A673 (cell line): ENCODE data around the gene DHRS3. TPM values are rescaled to one million over a fixed set of nuclear protein-coding genes. Genes with fewer than 3 reads are reported as not detected.

ENCODE experiments used
- BruUV-seq: library from RNA; stranded (reverse); fragments of 400-500 nt; replicated peaks from 2 replicates; lab custom pipeline; 2021; lab: Mats Ljungman, UMichigan
- CTCF ChIA-PET: fragments of 300-600 bp; sonication (Branson Sonifier 250); formaldehyde crosslinking; loops from one replicate; lab custom pipeline; 2022; ENCODE audit warnings: antibody characterized with exemption; lab: Charles Lee
- POLR2A ChIA-PET: fragments of 300-600 bp; sonication (Branson Sonifier 250); formaldehyde crosslinking; loops from one replicate; lab custom pipeline; 2022; ENCODE audit warnings: antibody characterized with exemption; ENCODE audit not compliant: low non-redundant PET; lab: Charles Lee
- DNase-seq: peaks from one replicate; pipeline ENCODE4 v3.0.0-alpha.2; 2015; ENCODE audit warnings: low spot score
- H3K27ac ChIP-seq: fragments of 200-600 bp; sonication (generic); 2 replicates; pipeline ENCODE4 v1.5.1; 2016; ENCODE audit warnings: mixed run types, low read depth, mild to moderate bottlenecking, mixed read lengths, antibody characterized with exemption, low read length; ENCODE audit not compliant: poor library complexity, severe bottlenecking
- H3K27me3 ChIP-seq: fragments of 200-600 bp; sonication (generic); replicated peaks from 2 replicates; pipeline ENCODE4 v1.6.1; 2017; ENCODE audit warnings: mixed run types, low read depth, mild to moderate bottlenecking, mixed read lengths, antibody characterized with exemption, low read length; ENCODE audit not compliant: insufficient read depth, poor library complexity
- H3K36me3 ChIP-seq: fragments of 200-600 bp; sonication (generic); 2 replicates; pipeline ENCODE4 v1.6.1; 2016; ENCODE audit warnings: mixed run types, mild to moderate bottlenecking, mixed read lengths, antibody characterized with exemption, low read length; ENCODE audit not compliant: insufficient read depth, poor library complexity, severe bottlenecking
- H3K4me1 ChIP-seq: fragments of 200-600 bp; sonication (generic); 2 replicates; pipeline ENCODE4 v1.6.1; 2017; ENCODE audit warnings: mixed run types, mild to moderate bottlenecking, mixed read lengths, antibody characterized with exemption, low read length; ENCODE audit not compliant: insufficient read depth, poor library complexity, severe bottlenecking
- H3K4me3 ChIP-seq: fragments of 200-600 bp; sonication (generic); 2 replicates; pipeline ENCODE4 v1.5.1; 2016; ENCODE audit warnings: low read depth, mixed run types, mild to moderate bottlenecking, mixed read lengths, low read length; ENCODE audit not compliant: poor library complexity, severe bottlenecking
- H3K9me3 ChIP-seq: fragments of 200-600 bp; sonication (generic); 2 replicates; pipeline ENCODE4 v1.6.1; 2016; ENCODE audit warnings: mixed run types, low read depth, mild to moderate bottlenecking, mixed read lengths, antibody characterized with exemption, low read length; ENCODE audit not compliant: poor library complexity, severe bottlenecking
- CTCF ChIP-seq: fragments of 300-800, 200-600 bp; sonication (generic); conservative IDR thresholded peaks from 2 replicates; pipeline ENCODE4 v1.5.1; 2017; ENCODE audit warnings: low read depth, mild to moderate bottlenecking, antibody characterized with exemption, low read length, moderate library complexity, mixed read lengths
- EZH2 ChIP-seq: fragments of 200-600 bp; sonication (generic); IDR thresholded peaks from 2 replicates; pipeline ENCODE4 v1.6.1; 2017; ENCODE audit warnings: borderline replicate concordance, low read depth, mild to moderate bottlenecking, mixed read lengths, antibody characterized with exemption, low read length; ENCODE audit not compliant: poor library complexity, severe bottlenecking
- intact Hi-C: fragments of 100-400 bp; cut with micrococcal nuclease; formaldehyde crosslinking; loops from one replicate; pipeline ENCODE4 v1.10.0; 2022; ENCODE audit not compliant: unreplicated experiment
- total RNA-seq: library from RNA; stranded (reverse); gene quantifications from 2 replicates; pipeline ENCODE4 v1.2.3, GENCODE V29; 2021

DHRS3 gene
- total RNA-seq, 1 experiment from 2014 or later: 2.4 TPM

GRCh38 chr1:12602659-12603024 is 15.4 kb downstream of the DHRS3 start:
- no peak for TF ChIP-seq EZH2
- BruUV-seq: no TSS peak
- H3K9me3 ChIP-seq: no peaks in the 10 kb centered on the region
- CTCF ChIA-PET: no interaction called here
- H3K27ac ChIP-seq: no peak overlapping the region
- no peak overlapping the region for H3K4me3 ChIP-seq
- POLR2A ChIA-PET: no interaction called here
- DNase-seq: no peak
- H3K4me1 ChIP-seq: no peaks in the 10 kb centered on the region
- no peaks in the 10 kb centered on the region for H3K27me3 ChIP-seq
- intact Hi-C loops: no loop called here
- H3K36me3 ChIP-seq: no peaks in the 10 kb centered on the region

GRCh38 chr1:12601700-12602658 is 16.0 kb downstream of the DHRS3 start:
- Histone ChIP-seq H3K4me1 (no peaks in the 10 kb centered on the region), H3K27ac (no peak overlapping the region), H3K9me3 (no peaks in the 10 kb centered on the region), H3K27me3 (no peaks in the 10 kb centered on the region), H3K36me3 (no peaks in the 10 kb centered on the region), H3K4me3 (no peak overlapping the region)
- ChIA-PET CTCF (no interaction called here), POLR2A (no interaction called here)
- intact Hi-C loops: no loop called here
- no TSS peak for BruUV-seq
- no peak for DNase-seq
- TF ChIP-seq EZH2: no peak
- no peak for TF ChIP-seq CTCF

- no peak for DNase-seq
- CTCF ChIA-PET: no interaction called here
- no peaks in the 10 kb centered on the region for H3K36me3 ChIP-seq
- no peaks in the 10 kb centered on the region for H3K27me3 ChIP-seq
- BruUV-seq: no TSS peak
- H3K4me3 ChIP-seq: no peak overlapping the region
- POLR2A ChIA-PET: no interaction called here
- no peak overlapping the region for H3K27ac ChIP-seq
- intact Hi-C loops: no loop called here
- H3K9me3 ChIP-seq: no peaks in the 10 kb centered on the region
- TF ChIP-seq CTCF: peak; percentile 48; the same call in 1 of the 2 replicates
- TF ChIP-seq EZH2: no peak
- H3K4me1 ChIP-seq: no peaks in the 10 kb centered on the region
Observed at GRCh38 chr1:12600880-12601633, 17.0 kb downstream of the DHRS3 start.
